SU-DHL-6 (cell line): Measurements from ENCODE around the gene BRIP1.
"Not testable (repeated sequence)": the region's sequence is repeated elsewhere in the genome, so short reads cannot be mapped to it uniquely, and the experiment has no call there.

ENCODE experiments used
- H2AFZ ChIP-seq: fragments of 200-600 bp; sonication (generic); 2 replicates; pipeline ENCODE4 v1.6.1; 2014; ENCODE audit warnings: low read depth, mild to moderate bottlenecking, moderate library complexity, mixed read lengths, antibody characterized with exemption, low read length; ENCODE audit not compliant: severe bottlenecking
- H3F3A ChIP-seq: fragments of 200-600 bp; shearing (Covaris generic); 2 replicates; pipeline ENCODE4 v1.6.0; 2016; ENCODE audit warnings: antibody characterized with exemption, mild to moderate bottlenecking; ENCODE audit not compliant: insufficient read depth
- H3K27ac ChIP-seq: fragments of 200-600 bp; sonication (generic); 2 replicates; pipeline ENCODE4 v1.5.1; 2016; ENCODE audit warnings: low read depth, mild to moderate bottlenecking, low read length, moderate library complexity, mixed read lengths
- H3K27me3 ChIP-seq: fragments of 200-600 bp; sonication (generic), shearing (Covaris generic); 2 replicates; pipeline ENCODE4 v1.6.0; 2014; ENCODE audit warnings: mild to moderate bottlenecking, low read length
- H3K36me3 ChIP-seq: fragments of 200-600 bp; sonication (generic); 2 replicates; pipeline ENCODE4 v1.6.1; 2014; ENCODE audit warnings: mild to moderate bottlenecking, low read length, mixed read lengths
- H3K4me2 ChIP-seq: fragments of 300-600, 200-600 bp; shearing (Covaris generic), sonication (generic); 2 replicates; pipeline ENCODE4 v1.6.0; 2014; ENCODE audit warnings: low read length, low read depth, mild to moderate bottlenecking; ENCODE audit not compliant: poor library complexity, severe bottlenecking
- H3K4me3 ChIP-seq: fragments of 200-600 bp; sonication (generic); 2 replicates; pipeline ENCODE4 v1.5.1; 2014; ENCODE audit warnings: antibody characterized with exemption, low read length, mild to moderate bottlenecking, mixed read lengths; ENCODE audit not compliant: insufficient read depth, poor library complexity, severe bottlenecking
- H3K79me2 ChIP-seq: fragments of 200-600 bp; sonication (generic); 2 replicates; pipeline ENCODE4 v1.6.1; 2014; ENCODE audit warnings: mild to moderate bottlenecking, low read length, moderate library complexity; ENCODE audit not compliant: insufficient read depth
- H3K9ac ChIP-seq: fragments of 200-600 bp; sonication (generic); 2 replicates; pipeline ENCODE4 v1.7.0; 2014; ENCODE audit warnings: mild to moderate bottlenecking, low read length
- H3K9me2 ChIP-seq: fragments of 200-600 bp; sonication (generic); replicated peaks from 2 replicates; pipeline ENCODE4 v1.6.1; 2014; ENCODE audit warnings: low read length; ENCODE audit not compliant: insufficient read depth
- H3K9me3 ChIP-seq: fragments of 200-600 bp; sonication (generic); 2 replicates; pipeline ENCODE4 v1.6.1; 2014; ENCODE audit warnings: low read length, mixed read lengths; ENCODE audit not compliant: insufficient read depth
- H4K20me1 ChIP-seq: fragments of 200-600 bp; sonication (generic); 2 replicates; pipeline ENCODE4 v1.6.1; 2014; ENCODE audit warnings: low read depth, mild to moderate bottlenecking, antibody characterized with exemption, low read length, moderate library complexity, mixed read lengths
- EZH2phosphoT487 ChIP-seq: fragments of 200-600 bp; sonication (generic), shearing (Covaris generic); conservative IDR thresholded peaks from 2 replicates; pipeline ENCODE4 v1.6.1; 2018; ENCODE audit warnings: mild to moderate bottlenecking, antibody characterized with exemption, low read length, moderate library complexity, mixed read lengths
- TF ChIP-seq, protein P1 (sequence below): fragments of 200-600 bp; sonication (generic); IDR thresholded peaks from one replicate; pipeline ENCODE4 v1.5.1; 2017; ENCODE audit warnings: antibody characterized with exemption, mild to moderate bottlenecking, low read length, moderate library complexity; ENCODE audit not compliant: insufficient read depth, poor library complexity, severe bottlenecking

Gene BRIP1

DNA sequence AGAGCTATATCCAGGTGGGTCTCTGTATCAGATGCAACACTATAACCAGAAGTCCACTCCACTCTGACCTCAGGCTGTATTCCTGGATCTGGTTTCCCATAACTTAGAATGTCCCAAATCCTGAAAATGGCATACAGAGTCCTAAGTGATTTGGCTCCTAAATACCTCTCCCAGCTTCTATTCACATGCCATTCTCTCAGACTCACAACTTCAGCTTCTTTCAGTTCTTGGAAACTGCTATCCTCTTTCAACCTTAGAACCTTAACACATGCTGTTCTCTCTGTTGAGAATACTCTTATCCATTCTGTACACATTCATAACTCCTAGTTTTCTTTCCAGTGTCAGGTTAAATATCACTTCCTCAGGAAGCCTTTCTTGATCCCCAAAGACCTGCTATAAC lies 132.0 kb downstream of the BRIP1 start:
- TF ChIP-seq, protein P1, sequence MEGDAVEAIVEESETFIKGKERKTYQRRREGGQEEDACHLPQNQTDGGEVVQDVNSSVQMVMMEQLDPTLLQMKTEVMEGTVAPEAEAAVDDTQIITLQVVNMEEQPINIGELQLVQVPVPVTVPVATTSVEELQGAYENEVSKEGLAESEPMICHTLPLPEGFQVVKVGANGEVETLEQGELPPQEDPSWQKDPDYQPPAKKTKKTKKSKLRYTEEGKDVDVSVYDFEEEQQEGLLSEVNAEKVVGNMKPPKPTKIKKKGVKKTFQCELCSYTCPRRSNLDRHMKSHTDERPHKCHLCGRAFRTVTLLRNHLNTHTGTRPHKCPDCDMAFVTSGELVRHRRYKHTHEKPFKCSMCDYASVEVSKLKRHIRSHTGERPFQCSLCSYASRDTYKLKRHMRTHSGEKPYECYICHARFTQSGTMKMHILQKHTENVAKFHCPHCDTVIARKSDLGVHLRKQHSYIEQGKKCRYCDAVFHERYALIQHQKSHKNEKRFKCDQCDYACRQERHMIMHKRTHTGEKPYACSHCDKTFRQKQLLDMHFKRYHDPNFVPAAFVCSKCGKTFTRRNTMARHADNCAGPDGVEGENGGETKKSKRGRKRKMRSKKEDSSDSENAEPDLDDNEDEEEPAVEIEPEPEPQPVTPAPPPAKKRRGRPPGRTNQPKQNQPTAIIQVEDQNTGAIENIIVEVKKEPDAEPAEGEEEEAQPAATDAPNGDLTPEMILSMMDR: no peak
- no peak for TF ChIP-seq EZH2phosphoT487
- no peak overlapping the region for H2AFZ ChIP-seq
- H3K4me2 ChIP-seq: no peak overlapping the region
- H3K9me3 ChIP-seq: no peaks in the 10 kb centered on the region
- H3K27me3 ChIP-seq: no peaks in the 10 kb centered on the region
- no peak overlapping the region for H3K9ac ChIP-seq
- no peak overlapping the region for H3K27ac ChIP-seq
- no peaks in the 10 kb centered on the region for H3K79me2 ChIP-seq
- H3K36me3 ChIP-seq: no peaks in the 10 kb centered on the region; the same call in 1 of the 2 replicates
- H4K20me1 ChIP-seq: no peaks in the 10 kb centered on the region
- H3K4me3 ChIP-seq: no peak overlapping the region
- no peaks in the 10 kb centered on the region for H3F3A ChIP-seq
- H3K9me2 ChIP-seq: no peaks in the 10 kb centered on the region

DNA sequence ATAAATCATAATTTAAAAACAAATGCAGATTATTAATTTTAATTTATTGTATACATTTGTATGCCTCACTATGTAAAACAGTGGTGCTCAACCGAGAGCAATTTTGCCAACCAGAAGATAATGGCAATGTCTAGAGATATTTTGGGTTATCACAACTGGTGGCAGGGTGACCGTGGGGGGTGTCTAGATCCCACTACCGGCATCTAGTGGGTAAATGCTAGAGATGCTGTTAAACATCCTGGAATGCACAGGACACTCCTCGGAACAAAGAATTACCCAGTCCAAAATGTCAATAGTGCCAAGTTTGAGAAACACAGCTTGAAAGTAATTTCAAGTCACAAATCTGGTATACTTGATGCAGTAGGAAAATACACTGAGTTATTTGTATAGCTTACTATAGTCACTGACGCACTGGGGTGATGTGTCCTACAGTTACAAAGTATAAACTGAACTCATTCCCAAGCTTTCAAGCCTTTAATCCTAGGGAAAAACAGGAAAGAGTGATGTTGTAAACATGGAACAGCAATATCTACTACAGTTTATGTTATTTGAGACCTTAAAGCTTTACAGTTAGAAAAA lies 133.5 kb downstream of the BRIP1 start:
- no peak for TF ChIP-seq EZH2phosphoT487
- TF ChIP-seq, protein P1: no peak
- Histone ChIP-seq H3K27me3 (no peaks in the 10 kb centered on the region), H3K36me3 (peaks cover 3% of the 10 kb centered on the region; the same call in 1 of the 2 replicates), H3K9me2 (no peaks in the 10 kb centered on the region), H4K20me1 (no peaks in the 10 kb centered on the region), H3K79me2 (no peaks in the 10 kb centered on the region), H3K27ac (no peak overlapping the region), H3F3A (0 out of 2 replicates have a peak, but pooled peaks cover 4% of the 10 kb centered on the region), H3K9me3 (no peaks in the 10 kb centered on the region), H3K4me2 (no peak overlapping the region), H3K4me3 (no peak overlapping the region), H2AFZ (no peak overlapping the region), H3K9ac (no peak overlapping the region)

DNA sequence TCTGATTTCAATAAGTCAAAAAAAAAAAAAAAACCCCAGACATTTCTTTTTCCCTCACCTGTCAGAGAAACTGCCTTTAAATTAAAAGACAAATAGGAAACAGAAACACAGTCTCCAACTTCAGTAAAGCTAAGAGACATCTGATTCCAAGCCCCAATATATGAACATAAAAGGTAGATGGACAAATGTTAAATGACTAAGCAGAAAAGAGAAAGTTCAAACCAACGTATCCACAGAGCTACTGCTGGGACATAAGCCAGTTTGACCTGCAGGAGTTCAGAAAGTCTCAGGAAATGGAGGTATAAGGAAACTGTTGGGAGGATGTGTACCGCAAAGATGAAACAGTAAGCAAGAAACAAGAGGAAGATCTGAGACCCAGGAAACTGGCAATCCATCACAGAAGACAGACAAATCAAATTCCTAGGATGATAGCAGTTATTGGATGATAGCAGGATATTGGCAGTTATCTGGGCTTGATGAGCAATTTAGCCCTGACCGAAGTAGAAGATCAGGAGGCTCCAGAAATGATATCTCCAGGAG lies 135.0 kb downstream of the BRIP1 start:
- TF ChIP-seq, protein P1: no peak
- TF ChIP-seq EZH2phosphoT487: no peak
- no peaks in the 10 kb centered on the region for H4K20me1 ChIP-seq
- no peak overlapping the region for H3K4me2 ChIP-seq
- 0 out of 2 replicates have a peak, but pooled peaks cover 4% of the 10 kb centered on the region for H3F3A ChIP-seq
- H3K9me2 ChIP-seq: no peaks in the 10 kb centered on the region
- H3K36me3 ChIP-seq: 0 out of 2 replicates have a peak, but pooled peaks cover 5% of the 10 kb centered on the region
- no peaks in the 10 kb centered on the region for H3K9me3 ChIP-seq
- H3K27ac ChIP-seq: no peak overlapping the region
- no peaks in the 10 kb centered on the region for H3K79me2 ChIP-seq
- no peaks in the 10 kb centered on the region for H3K27me3 ChIP-seq
- no peak overlapping the region for H3K9ac ChIP-seq
- H2AFZ ChIP-seq: no peak overlapping the region
- H3K4me3 ChIP-seq: no peak overlapping the region

- not testable (repeated sequence) for H2AFZ ChIP-seq, H3K9me3 ChIP-seq, H3K79me2 ChIP-seq, H4K20me1 ChIP-seq, H3K4me2 ChIP-seq, H3K9me2 ChIP-seq, H3K27me3 ChIP-seq, H3K4me3 ChIP-seq, H3F3A ChIP-seq, H3K36me3 ChIP-seq, H3K27ac ChIP-seq, H3K9ac ChIP-seq
Observed at GRCh38 chr17:61727798-61728197, 135.5 kb downstream of the BRIP1 start.
